Tibial nerve (tissue), 4 donors: ENCODE results near the gene FAM83F.

Experiments used
- CTCF ChIP-seq, 5 experiments: fragments of 200-600 bp in 3 of 5; fragments of 450-650 bp in 2 of 5; sonication (generic) in 3 of 5; IDR thresholded peaks; one replicate each; pipeline ENCODE4 v1.5.1; 2016 to 2019; ENCODE audit warnings: antibody characterized with exemption in 5 of 5, mild to moderate bottlenecking in 3 of 5, moderate library complexity in 2 of 5
- EP300 ChIP-seq, 2 donors: sonication (generic); formaldehyde crosslinking; IDR thresholded peaks; one replicate each; pipeline ENCODE4 v1.6.1; 2017; ENCODE audit warnings: antibody characterized with exemption in 2 of 2, mild to moderate bottlenecking in 1 of 2
- POLR2A ChIP-seq, 2 donors: fragments of 450-650 bp; IDR thresholded peaks; one replicate each; pipeline ENCODE4 v1.6.1; 2017; ENCODE audit warnings: antibody characterized with exemption in 2 of 2, mild to moderate bottlenecking in 2 of 2, moderate library complexity in 2 of 2

DNA sequence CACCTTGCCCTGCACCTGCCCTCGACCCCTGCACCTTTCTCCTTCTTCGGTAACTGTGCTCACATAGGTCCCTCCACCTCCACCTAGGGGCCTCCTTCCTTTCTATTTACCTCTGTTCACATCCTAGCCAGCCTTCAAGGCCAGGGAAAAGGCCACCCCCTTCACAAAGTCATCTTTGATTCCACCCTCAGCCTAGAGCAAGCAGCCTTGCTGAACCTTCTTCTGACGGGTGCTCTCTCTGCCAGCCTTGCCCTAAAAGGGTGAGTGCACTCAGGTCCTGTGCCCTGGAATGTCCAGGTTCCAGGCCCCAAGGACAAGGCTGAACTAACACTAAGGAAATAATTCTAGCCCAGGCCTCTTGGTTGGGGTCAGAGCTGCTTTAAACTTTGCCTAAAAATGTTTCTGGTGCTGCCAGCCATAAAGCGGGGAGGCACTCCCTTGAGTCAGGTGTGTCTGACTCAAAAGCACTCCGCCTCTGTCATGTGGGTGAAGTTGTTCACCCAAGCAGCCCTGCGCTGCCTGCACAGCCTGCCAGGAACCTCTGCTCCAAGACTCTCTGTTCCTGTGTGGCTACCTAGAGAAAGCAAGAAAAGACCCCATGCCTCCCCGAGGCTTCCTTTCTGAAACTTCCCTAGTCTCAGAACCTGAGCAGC is 9.2 kb upstream of the FAM83F start:
- no peak for TF ChIP-seq POLR2A (IDR thresholded peaks at IDR 0.05)
- no peak for TF ChIP-seq CTCF (IDR thresholded peaks at IDR 0.05)
- TF ChIP-seq EP300 (IDR thresholded peaks at IDR 0.05), result no peak
